ENCODE measurements around the gene CST4.

The CST4 gene

GRCh38 chr20:23679133-23680092 is 9.4 kb downstream of the CST4 start (continued):
- TF ChIP-seq TSHZ2 (CRISPR knock-in tag; IDR thresholded peaks at IDR 0.05) = no peak
- TF ChIP-seq GLIS3 (CRISPR knock-in tag; IDR thresholded peaks at IDR 0.05) = no peak
- TF ChIP-seq POU6F1 (CRISPR knock-in tag; IDR thresholded peaks at IDR 0.05; ENCODE audit: borderline replicate concordance, low read depth) = no peak
- TF ChIP-seq OSR1 (CRISPR knock-in tag; IDR thresholded peaks at IDR 0.05) = no peak
- no peak for TF ChIP-seq ARNTL (CRISPR knock-in tag; IDR thresholded peaks at IDR 0.05; ENCODE audit: borderline replicate concordance, low read depth)
- no peak for TF ChIP-seq ZC3H10 (CRISPR knock-in tag; IDR thresholded peaks at IDR 0.05)
- TF ChIP-seq CSRNP3 (CRISPR knock-in tag; IDR thresholded peaks at IDR 0.05) = no peak
- TF ChIP-seq RARB (CRISPR knock-in tag; IDR thresholded peaks at IDR 0.05) = no peak

GRCh38 chr20:23673209-23673608 is 15.6 kb downstream of the CST4 start:
- TF ChIP-seq TCF4 (CRISPR knock-in tag; IDR thresholded peaks at IDR 0.05; ENCODE audit: borderline replicate concordance) = no peak
- no peak for ATAC-seq

- no peak for ATAC-seq
- TF ChIP-seq ZFP30 (CRISPR knock-in tag; IDR thresholded peaks at IDR 0.05) = no peak
- no peak for TF ChIP-seq RARB (CRISPR knock-in tag; IDR thresholded peaks at IDR 0.05)
- no peak for TF ChIP-seq ZNF8 (CRISPR knock-in tag; IDR thresholded peaks at IDR 0.05)
- no peak for TF ChIP-seq SNAI2 (CRISPR knock-in tag; IDR thresholded peaks at IDR 0.05)
- no peak for TF ChIP-seq CSRNP3 (CRISPR knock-in tag; IDR thresholded peaks at IDR 0.05)
- TF ChIP-seq ZFP3 (CRISPR knock-in tag; IDR thresholded peaks at IDR 0.05) = no peak
- no peak for TF ChIP-seq TSHZ2 (CRISPR knock-in tag; IDR thresholded peaks at IDR 0.05)
- TF ChIP-seq CREB5 (CRISPR knock-in tag; IDR thresholded peaks at IDR 0.05; ENCODE audit: low read depth) = no peak
- no peak for TF ChIP-seq ISL1 (CRISPR knock-in tag; IDR thresholded peaks at IDR 0.05)
- no peak for TF ChIP-seq ZNF565 (CRISPR knock-in tag; conservative IDR thresholded peaks at IDR 0.05; ENCODE audit: low read depth)
Measured at GRCh38 chr20:23672158-23672557, 16.7 kb downstream of the CST4 start.

All from SK-N-SH treated with all-trans-retinoic acid at 6 μM for 48 hours (cell line).